Measurements from ENCODE around the gene PALLD. TPM values are rescaled to one million over a fixed set of nuclear protein-coding genes. Genes with fewer than 3 reads are reported as not detected.

The PALLD gene
- total and polyA plus RNA-seq, 2 donors (not counting 3 experiments of a cell fraction or from before 2014, with no cell fraction given), result 13.4 to 48.2 TPM

DNA sequence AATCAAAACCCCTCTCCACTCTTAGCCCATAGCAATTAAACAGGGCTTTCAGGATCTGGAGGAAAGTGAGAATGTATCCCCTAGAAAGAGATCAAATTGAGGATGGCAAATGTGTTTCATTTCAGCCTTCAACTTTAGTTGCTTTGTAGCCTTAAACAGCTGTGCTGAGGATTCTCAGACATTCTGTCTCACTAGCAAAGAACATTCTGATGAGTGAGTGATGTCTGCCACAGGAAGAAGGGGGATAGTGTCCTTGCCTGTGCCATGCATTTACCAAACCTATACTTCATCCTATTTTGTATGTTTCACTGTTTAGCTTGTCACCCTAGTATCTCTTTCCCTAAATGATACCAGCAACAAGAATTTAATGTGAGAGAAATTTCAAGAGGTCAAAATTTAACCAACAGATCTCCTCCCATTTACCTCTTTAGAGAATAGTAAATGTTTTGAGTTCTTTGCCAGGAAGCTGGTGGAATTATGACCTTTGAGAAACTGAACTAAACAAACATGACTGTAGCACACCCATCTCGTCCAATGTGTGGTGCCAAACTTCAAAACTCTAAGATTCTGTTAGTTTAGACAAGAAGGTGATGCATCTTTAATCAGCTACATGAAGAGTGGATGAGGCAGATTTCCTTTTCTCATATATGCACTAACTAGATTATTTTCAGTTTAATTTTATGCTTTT lies 165.6 kb downstream of the PALLD start:
- no peak for FAIRE-seq
- no TSS peak for BruUV-seq (replicated peaks)
- intact Hi-C loops (cut with micrococcal nuclease) (no loop called here), dilution Hi-C loops (cut with MboI; ENCODE audit: extremely low pct_ligation_motif_present, low sequenced_read_pairs) (no loop called here)
- ChIA-PET POLR2A (no interaction called here), CTCF (interaction anchor here (0.6 kb wide), 1 partner anchor 10 kb away, joined by 3 read pairs; no protein-coding TSS in a partner anchor)
- Histone ChIP-seq H3K79me2 (ENCODE audit: control insufficient read depth, insufficient read depth, low read length) (no peaks in the 10 kb centered on the region), H3K9ac (replicated peaks; ENCODE audit: extremely low read depth, insufficient read depth, low read length) (no peak overlapping the region), H3K27me3 (ENCODE audit: control insufficient read depth in 2 of 2, insufficient read depth in 2 of 2, low read length in 2 of 2) (no peaks in the 10 kb centered on the region), H3K4me1 (ENCODE audit: control insufficient read depth, extremely low read depth, insufficient read depth, low read length) (no peaks in the 10 kb centered on the region), H2AFZ (ENCODE audit: low read depth, low read length) (no peak overlapping the region), H3K9me3 (replicated peaks; ENCODE audit: control insufficient read depth, insufficient read depth, low read length) (no peaks in the 10 kb centered on the region), H3K27ac (ENCODE audit: insufficient read depth, low read depth, low read length) (no peak overlapping the region), H4K20me1 (replicated peaks; ENCODE audit: control insufficient read depth, extremely low read depth, insufficient read depth, low read length) (no peaks in the 10 kb centered on the region), H3K9me1 (replicated peaks; ENCODE audit: control insufficient read depth, extremely low read depth, insufficient read depth, low read length) (no peaks in the 10 kb centered on the region), H3K36me3 (ENCODE audit: control insufficient read depth in 2 of 2, extremely low read depth in 1 of 2, insufficient read depth in 2 of 2, low read length in 2 of 2) (no peaks in the 10 kb centered on the region), H3K4me2 (ENCODE audit: insufficient read depth, low read length) (no peak overlapping the region), H3K4me3 (replicated peaks in 1 of 3; ENCODE audit: insufficient read depth in 1 of 3, low read depth in 1 of 3, low read length in 3 of 3) (no peak overlapping the region)
- no peak for TF ChIP-seq MAX (IDR thresholded peaks at IDR 0.05; ENCODE audit: insufficient read depth, insufficient read length)
- no peak for DNase-seq (ENCODE audit: low read depth, low spot score)

GRCh38 chr4:168664242-168664891 lies 167.5 kb downstream of the PALLD start:
- Histone ChIP-seq H3K27me3 (ENCODE audit: control insufficient read depth in 2 of 2, insufficient read depth in 2 of 2, low read length in 2 of 2) (no peaks in the 10 kb centered on the region), H4K20me1 (replicated peaks; ENCODE audit: control insufficient read depth, extremely low read depth, insufficient read depth, low read length) (no peaks in the 10 kb centered on the region), H3K4me1 (ENCODE audit: control insufficient read depth, extremely low read depth, insufficient read depth, low read length) (no peaks in the 10 kb centered on the region), H3K9me1 (replicated peaks; ENCODE audit: control insufficient read depth, extremely low read depth, insufficient read depth, low read length) (no peaks in the 10 kb centered on the region), H3K9ac (replicated peaks; ENCODE audit: extremely low read depth, insufficient read depth, low read length) (no peak overlapping the region), H3K4me3 (replicated peaks in 1 of 3; ENCODE audit: insufficient read depth in 1 of 3, low read depth in 1 of 3, low read length in 3 of 3) (no peak overlapping the region), H3K79me2 (ENCODE audit: control insufficient read depth, insufficient read depth, low read length) (no peaks in the 10 kb centered on the region), H3K9me3 (replicated peaks; ENCODE audit: control insufficient read depth, insufficient read depth, low read length) (no peaks in the 10 kb centered on the region), H3K4me2 (ENCODE audit: insufficient read depth, low read length) (no peak overlapping the region), H3K36me3 (ENCODE audit: control insufficient read depth in 2 of 2, extremely low read depth in 1 of 2, insufficient read depth in 2 of 2, low read length in 2 of 2) (no peaks in the 10 kb centered on the region), H2AFZ (ENCODE audit: low read depth, low read length) (no peak overlapping the region), H3K27ac (ENCODE audit: insufficient read depth, low read depth, low read length) (no peak overlapping the region)
- intact Hi-C loops (cut with micrococcal nuclease) (no loop called here), dilution Hi-C loops (cut with MboI; ENCODE audit: extremely low pct_ligation_motif_present, low sequenced_read_pairs) (no loop called here)
- ChIA-PET POLR2A (no interaction called here), CTCF (no interaction called here)
- TF ChIP-seq CTCF (IDR thresholded peaks at IDR 0.05; ENCODE audit: extremely low read depth in 1 of 2, insufficient read depth in 1 of 2, low read depth in 1 of 2, low read length in 2 of 2) (no peak), MYC (IDR thresholded peaks at IDR 0.05; ENCODE audit: low read depth, low read length) (no peak), JUN (IDR thresholded peaks at IDR 0.05; ENCODE audit: borderline replicate concordance, insufficient read depth, insufficient read length, low read depth) (no peak), EZH2 (IDR thresholded peaks at IDR 0.05; ENCODE audit: borderline replicate concordance, low read depth, low read length, severe bottlenecking) (no peak), GATA2 (IDR thresholded peaks at IDR 0.05; ENCODE audit: insufficient read depth, insufficient read length, low read depth, low read length) (no peak), FOS (IDR thresholded peaks at IDR 0.05; ENCODE audit: borderline replicate concordance, insufficient read depth, low read length) (no peak), POLR2AphosphoS5 (IDR thresholded peaks at IDR 0.05; ENCODE audit: insufficient read depth, low read depth, low read length) (no peak), MAX (IDR thresholded peaks at IDR 0.05; ENCODE audit: insufficient read depth, insufficient read length) (no peak), POLR2A (IDR thresholded peaks at IDR 0.05; ENCODE audit: low read depth, low read length) (no peak)
- FAIRE-seq, result no peak
- no TSS peak for BruUV-seq (replicated peaks)
- no peak for DNase-seq (ENCODE audit: low read depth, low spot score)

Measured in endothelial cell of umbilical vein (primary cell).